NCI-H187 (cell line): ENCODE data around the gene EMCN.
"Not testable (repeated sequence)": the region's sequence is repeated elsewhere in the genome, so short reads cannot be mapped to it uniquely, and the experiment has no call there.

Source experiments
- DNase-seq, 2 experiments: peaks; one replicate each; lab custom pipeline; 2025; lab: John Stamatoyannopoulos, UW

Gene EMCN

GRCh38 chr4:100517864-100518341, at the start of gene EMCN:
Gene EMCN, minus strand, starts transcription at chr4:100518022. Its CDS starts 108 bp downstream, at chr4:100517914.
- DNase-seq, result no peak

- no peak for DNase-seq
These were observed 48.6 kb upstream of the EMCN start for GRCh38 chr4:100566396-100566795.

- no peak for DNase-seq
These were observed 39.5 kb upstream of the EMCN start for GRCh38 chr4:100557306-100557705.

GRCh38 chr4:100555611-100556337, 38.0 kb upstream of the EMCN start:
- DNase-seq, result no peak

- DNase-seq, result no peak
These were observed 30.4 kb upstream of the EMCN start for GRCh38 chr4:100548200-100548560.

- DNase-seq, result no peak
These were observed 29.8 kb upstream of the EMCN start for GRCh38 chr4:100547541-100548199.

GRCh38 chr4:100545427-100545826, 27.6 kb upstream of the EMCN start:
- no peak for DNase-seq

GRCh38 chr4:100540131-100540530, 22.3 kb upstream of the EMCN start:
- DNase-seq, result no peak

- DNase-seq, result no peak
These were observed 21.9 kb upstream of the EMCN start for GRCh38 chr4:100539706-100540105.

GRCh38 chr4:100533741-100534140, 15.9 kb upstream of the EMCN start:
- no peak for DNase-seq

GRCh38 chr4:100530161-100530560, 12.3 kb upstream of the EMCN start:
- not testable (repeated sequence) for DNase-seq

GRCh38 chr4:100525686-100526085, 7.9 kb upstream of the EMCN start:
- no peak for DNase-seq

- no peak for DNase-seq
These were observed 1.4 kb upstream of the EMCN start for GRCh38 chr4:100519205-100519604.

- no peak for DNase-seq
These were observed 1.6 kb downstream of the EMCN start for GRCh38 chr4:100516225-100516624.

- DNase-seq, result no peak
These were observed 5.9 kb downstream of the EMCN start for GRCh38 chr4:100511896-100512295.

GRCh38 chr4:100510551-100510950, 7.3 kb downstream of the EMCN start:
- no peak for DNase-seq

- no peak for DNase-seq
These were observed 8.4 kb downstream of the EMCN start for GRCh38 chr4:100509386-100509785.

GRCh38 chr4:100508691-100509090, 9.1 kb downstream of the EMCN start:
- no peak for DNase-seq

GRCh38 chr4:100504086-100504874, 13.5 kb downstream of the EMCN start:
- no peak for DNase-seq

- no peak for DNase-seq
These were observed 20.0 kb downstream of the EMCN start for GRCh38 chr4:100497791-100498190.

GRCh38 chr4:100495074-100495473, 22.7 kb downstream of the EMCN start:
- no peak for DNase-seq

- DNase-seq, result no peak
These were observed 23.7 kb downstream of the EMCN start for GRCh38 chr4:100494166-100494565.

- DNase-seq, result no peak
These were observed 24.1 kb downstream of the EMCN start for GRCh38 chr4:100493756-100494155.
